ENCODE data around the gene RBBP8NL. TPM values are rescaled to one million over a fixed set of nuclear protein-coding genes. Genes with fewer than 3 reads are reported as not detected.

RBBP8NL gene
- total RNA-seq, 4 donors from 2014 or later = not detected

DNA sequence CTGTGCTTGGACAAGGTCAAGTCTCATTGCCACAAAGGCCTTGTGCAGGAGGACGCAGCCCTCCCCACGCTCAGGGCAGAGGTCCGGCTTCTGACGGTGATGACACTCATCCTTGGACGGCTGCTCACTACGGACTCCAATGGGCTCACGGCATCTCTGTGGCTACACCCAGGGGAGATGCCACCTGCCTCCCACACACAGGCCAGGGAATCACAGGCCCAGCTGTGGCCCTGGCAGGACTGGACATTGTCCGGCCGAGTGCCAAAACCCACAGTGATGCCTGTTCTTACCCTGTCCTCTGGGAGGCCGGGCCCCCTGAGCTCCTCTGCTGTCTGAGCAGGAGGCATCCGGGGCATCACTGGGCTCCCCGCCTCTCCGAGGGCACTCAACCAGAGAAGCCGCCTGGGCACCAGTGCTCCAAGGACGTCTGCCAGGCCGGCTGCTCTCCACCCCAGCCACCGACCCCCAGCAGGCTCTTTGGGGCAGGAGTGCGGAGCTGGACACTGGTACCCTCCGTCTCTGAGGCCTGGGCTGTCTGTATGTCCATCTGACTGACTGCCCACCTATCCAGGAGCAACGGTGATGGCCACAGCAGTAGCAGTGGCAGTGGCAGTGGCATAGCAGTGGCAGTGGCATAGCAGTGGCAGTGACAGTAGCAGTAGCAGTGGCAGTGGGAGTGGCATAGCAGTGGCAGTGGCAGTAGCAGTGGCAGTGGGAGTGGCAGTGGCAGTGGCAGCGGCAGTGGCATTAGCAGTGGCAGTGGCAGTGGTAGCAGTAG is 1.9 kb downstream of the RBBP8NL start:
- Histone ChIP-seq H3K4me3 (no peak overlapping the region), H3K4me1 (no peaks in the 10 kb centered on the region), H3K36me3 (no peaks in the 10 kb centered on the region), H3K27me3 (peaks cover 0 to 57% of the 10 kb centered on the region in 2 donors), H3K9me3 (no peaks in the 10 kb centered on the region), H3K27ac (no peak overlapping the region)
- DNase-seq (ENCODE audit: low spot score in 2 of 2) = no peak
- TF ChIP-seq, protein P1, sequence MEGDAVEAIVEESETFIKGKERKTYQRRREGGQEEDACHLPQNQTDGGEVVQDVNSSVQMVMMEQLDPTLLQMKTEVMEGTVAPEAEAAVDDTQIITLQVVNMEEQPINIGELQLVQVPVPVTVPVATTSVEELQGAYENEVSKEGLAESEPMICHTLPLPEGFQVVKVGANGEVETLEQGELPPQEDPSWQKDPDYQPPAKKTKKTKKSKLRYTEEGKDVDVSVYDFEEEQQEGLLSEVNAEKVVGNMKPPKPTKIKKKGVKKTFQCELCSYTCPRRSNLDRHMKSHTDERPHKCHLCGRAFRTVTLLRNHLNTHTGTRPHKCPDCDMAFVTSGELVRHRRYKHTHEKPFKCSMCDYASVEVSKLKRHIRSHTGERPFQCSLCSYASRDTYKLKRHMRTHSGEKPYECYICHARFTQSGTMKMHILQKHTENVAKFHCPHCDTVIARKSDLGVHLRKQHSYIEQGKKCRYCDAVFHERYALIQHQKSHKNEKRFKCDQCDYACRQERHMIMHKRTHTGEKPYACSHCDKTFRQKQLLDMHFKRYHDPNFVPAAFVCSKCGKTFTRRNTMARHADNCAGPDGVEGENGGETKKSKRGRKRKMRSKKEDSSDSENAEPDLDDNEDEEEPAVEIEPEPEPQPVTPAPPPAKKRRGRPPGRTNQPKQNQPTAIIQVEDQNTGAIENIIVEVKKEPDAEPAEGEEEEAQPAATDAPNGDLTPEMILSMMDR (IDR thresholded peaks at IDR 0.05) = no peak
- TF ChIP-seq EP300 (IDR thresholded peaks at IDR 0.05) = no peak
- TF ChIP-seq POLR2A (IDR thresholded peaks at IDR 0.05) = no peak
- WGBS, 2 donors = 85% methylated on average over 9 to 21 of the region's 21 CpGs

DNA sequence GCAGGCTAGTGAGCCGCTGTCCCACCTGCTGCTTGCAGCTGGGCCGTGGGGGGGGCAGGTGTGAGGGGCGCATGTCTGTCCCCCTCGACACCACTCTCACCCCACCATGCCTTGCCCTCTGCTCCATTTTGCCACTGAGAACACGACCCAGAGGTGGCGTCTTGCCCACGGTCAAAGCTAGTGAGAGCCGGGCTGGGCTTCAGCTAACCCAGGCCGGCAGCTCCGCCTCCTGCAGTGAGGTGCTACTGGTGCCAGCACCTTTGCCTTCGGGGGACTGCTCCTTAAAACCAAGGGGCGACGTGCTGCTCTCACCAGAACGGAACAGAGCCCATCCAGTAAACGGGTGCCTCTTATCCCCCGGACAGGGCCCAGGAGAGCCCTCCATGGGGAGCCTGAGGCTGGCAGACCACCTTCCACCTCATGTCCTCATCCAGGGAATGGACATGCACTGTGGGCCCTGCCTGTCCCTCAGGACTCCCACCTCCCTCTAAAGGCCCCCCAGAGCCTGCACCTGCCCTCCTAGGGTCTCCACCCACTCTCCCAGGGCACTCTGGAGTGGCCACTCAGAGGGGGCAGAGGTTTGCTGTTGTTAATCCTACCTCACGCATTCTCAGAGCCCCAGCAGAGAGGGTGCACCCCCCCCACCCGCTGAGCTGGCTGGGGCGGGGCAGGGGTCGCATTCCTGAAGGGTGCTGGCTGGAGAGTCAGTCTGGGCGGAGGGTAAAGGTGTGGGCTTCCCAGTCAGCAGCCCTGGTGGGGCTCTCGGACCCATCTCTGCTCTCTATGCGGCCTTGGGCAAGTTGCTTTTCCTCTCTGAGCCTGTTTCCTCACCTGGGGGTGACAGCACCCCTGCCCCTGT is 2.9 kb downstream of the RBBP8NL start:
- Histone ChIP-seq H3K27ac (no peak overlapping the region), H3K4me3 (no peak overlapping the region), H3K9me3 (no peaks in the 10 kb centered on the region), H3K27me3 (peaks cover 0 to 51% of the 10 kb centered on the region in 2 donors), H3K4me1 (no peaks in the 10 kb centered on the region), H3K36me3 (no peaks in the 10 kb centered on the region)
- no peak for DNase-seq (ENCODE audit: low spot score in 2 of 2)
- 59 to 70% methylated on average over 10 to 14 of the region's 23 CpGs for WGBS, 2 donors
- TF ChIP-seq EP300 (IDR thresholded peaks at IDR 0.05) (no peak), POLR2A (IDR thresholded peaks at IDR 0.05) (no peak)
- TF ChIP-seq, protein P1 (IDR thresholded peaks at IDR 0.05) = no peak

DNA sequence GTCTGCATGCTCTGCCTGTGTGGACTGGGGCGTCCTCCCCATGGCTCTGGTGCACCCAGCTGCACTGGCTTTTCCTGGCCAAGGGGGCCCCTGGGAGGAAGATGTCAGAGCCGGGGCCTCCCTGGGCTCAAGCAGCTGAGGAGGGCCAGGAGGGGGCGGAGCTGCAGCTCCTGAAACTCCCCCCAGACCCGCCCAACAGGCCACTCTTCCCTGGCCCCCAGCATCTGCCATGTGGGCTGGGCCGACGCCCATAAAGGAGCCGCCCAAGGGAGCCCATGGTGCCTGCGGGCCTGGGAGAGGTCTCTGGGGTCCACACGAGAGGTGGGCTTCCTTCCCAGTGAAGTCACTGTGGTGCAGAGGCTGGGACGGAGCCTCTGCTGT is 4.0 kb downstream of the RBBP8NL start:
- Histone ChIP-seq H3K4me3 (no peak overlapping the region), H3K27me3 (peaks cover 0 to 55% of the 10 kb centered on the region in 2 donors), H3K9me3 (no peaks in the 10 kb centered on the region), H3K27ac (no peak overlapping the region), H3K36me3 (no peaks in the 10 kb centered on the region), H3K4me1 (no peaks in the 10 kb centered on the region)
- WGBS, 2 donors = 42% methylated on average over 3 to 9 of the region's 10 CpGs
- no peak for DNase-seq (ENCODE audit: low spot score in 2 of 2)
- no peak for TF ChIP-seq POLR2A (IDR thresholded peaks at IDR 0.05)

DNA sequence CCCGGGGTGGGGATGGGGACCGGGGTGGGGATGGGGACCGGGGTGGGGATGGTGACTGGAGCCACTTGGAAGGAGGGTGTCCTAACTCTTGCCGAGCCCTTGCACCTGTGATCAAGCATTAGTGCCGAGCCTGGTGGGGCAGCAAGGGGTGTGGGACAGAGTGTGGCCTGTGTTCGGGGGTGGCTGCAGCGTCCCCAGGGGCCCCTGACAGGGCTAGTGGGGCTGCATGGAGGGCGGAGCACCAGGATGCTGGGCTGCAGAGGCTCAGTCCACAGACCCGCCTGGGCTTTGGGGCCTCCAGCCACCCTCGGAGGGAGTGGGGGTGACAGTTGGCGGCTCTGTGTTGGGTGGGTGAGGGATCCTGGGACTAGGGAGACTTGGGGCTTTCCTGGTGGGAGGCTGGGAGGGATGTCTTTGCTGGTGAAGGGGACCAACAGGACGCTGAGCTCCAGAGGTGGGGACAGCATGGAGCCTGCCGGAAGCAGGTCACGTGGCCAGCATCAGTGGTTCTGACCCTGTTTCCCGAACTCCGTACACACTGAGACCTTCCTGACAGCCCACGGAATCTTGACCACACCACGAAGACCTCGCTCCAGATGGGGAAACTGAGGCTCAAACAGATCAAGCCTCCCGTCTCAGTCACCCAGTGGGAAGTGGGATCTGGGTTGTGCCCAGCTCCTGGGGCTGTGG is 4.6 kb downstream of the RBBP8NL start:
- Histone ChIP-seq H3K36me3 (no peaks in the 10 kb centered on the region), H3K4me3 (no peak overlapping the region), H3K27ac (no peak overlapping the region), H3K4me1 (no peaks in the 10 kb centered on the region), H3K9me3 (no peaks in the 10 kb centered on the region), H3K27me3 (peaks cover 0 to 54% of the 10 kb centered on the region in 2 donors)
- no peak for DNase-seq (ENCODE audit: low spot score in 2 of 2)
- no peak for TF ChIP-seq EP300 (IDR thresholded peaks at IDR 0.05)
- TF ChIP-seq, protein P1 (IDR thresholded peaks at IDR 0.05) = no peak
- no peak for TF ChIP-seq POLR2A (IDR thresholded peaks at IDR 0.05)
- WGBS, 2 donors = 82 to 87% methylated on average over 13 to 19 of the region's 20 CpGs

DNA sequence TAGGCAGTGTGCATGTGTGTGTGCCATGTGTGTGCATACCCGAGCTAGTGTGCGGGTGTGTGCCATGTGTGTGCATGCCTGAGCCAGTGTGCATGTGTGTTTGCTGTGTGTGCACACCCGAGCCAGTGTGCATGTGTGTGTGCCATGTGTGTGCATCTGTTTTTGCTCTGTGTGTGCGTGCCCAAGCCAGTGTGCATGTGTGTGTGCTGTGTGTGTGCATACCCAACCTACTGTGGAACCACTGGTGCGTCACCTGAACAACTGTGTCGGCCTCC is 5.7 kb downstream of the RBBP8NL start:
- Histone ChIP-seq H3K27ac (no peak overlapping the region), H3K9me3 (no peaks in the 10 kb centered on the region), H3K4me1 (no peaks in the 10 kb centered on the region), H3K27me3 (peaks cover 0 to 47% of the 10 kb centered on the region in 2 donors), H3K4me3 (no peak overlapping the region), H3K36me3 (no peaks in the 10 kb centered on the region)
- DNase-seq (ENCODE audit: low spot score in 2 of 2) = no peak
- WGBS, 2 donors = 96 to 100% methylated on average over 5 to 6 of the region's 6 CpGs
- no peak for TF ChIP-seq EP300 (IDR thresholded peaks at IDR 0.05)
- TF ChIP-seq POLR2A (IDR thresholded peaks at IDR 0.05) = no peak
- TF ChIP-seq, protein P1 (IDR thresholded peaks at IDR 0.05) = no peak

Measured in tibial nerve (tissue), 4 donors.